ENCODE data around the gene CFAP77.

- no peak for TF ChIP-seq CTCF (IDR thresholded peaks at IDR 0.05; ENCODE audit: insufficient read depth, low read depth, low read length)
- no peak for TF ChIP-seq EZH2 (IDR thresholded peaks at IDR 0.05; ENCODE audit: insufficient read depth, low read length)
Measured at GRCh38 chr9:132497731-132498130, 87.7 kb downstream of the CFAP77 start.
